ENCODE data around the gene GPC5.

The GPC5 gene

GRCh38 chr13:91398413-91399188 lies at the start of gene GPC5:
GPC5 (plus strand) TSS chr13:91398621.
- Histone ChIP-seq H4K20me1 (ENCODE audit: insufficient read depth) (no peaks in the 10 kb centered on the region), H3K4me3 (IDR thresholded peaks at IDR 0.05; ENCODE audit: insufficient read depth, low read depth, low read length) (no peak within 1 kb of the TSS), H3K9ac (no peak within 1 kb of the TSS), H3K36me3 (ENCODE audit: insufficient read depth) (no peaks in the 10 kb centered on the region), H3K4me1 (ENCODE audit: low read depth, poor library complexity, severe bottlenecking) (no peaks in the 10 kb centered on the region), H2AFZ (ENCODE audit: low read depth) (peak within 1 kb of the TSS; percentile 61; the same call in 1 of the 2 replicates), H3K27ac (no peak within 1 kb of the TSS), H3K79me2 (ENCODE audit: insufficient read depth, low read depth) (no peaks in the 10 kb centered on the region), H3K4me2 (peak within 1 kb of the TSS; percentile 90), H3K27me3 (ENCODE audit: insufficient read depth, low read depth) (no peaks in the 10 kb centered on the region)
- TF ChIP-seq CTCF (conservative IDR thresholded peaks at IDR 0.05; ENCODE audit: low read depth, low read length) = no peak

GRCh38 chr13:91348906-91349435 lies 49.5 kb upstream of the GPC5 start:
- no peak overlapping the region for H3K4me3 ChIP-seq (IDR thresholded peaks at IDR 0.05; ENCODE audit: insufficient read depth, low read depth, low read length)
- peak overlapping the region; percentile 85 for H3K27ac ChIP-seq
- peaks cover 28% of the 10 kb centered on the region for H3K4me1 ChIP-seq (ENCODE audit: low read depth, poor library complexity, severe bottlenecking)
- peaks cover 30% of the 10 kb centered on the region; the same call in 1 of the 2 replicates for H3K36me3 ChIP-seq (ENCODE audit: insufficient read depth)
- H3K79me2 ChIP-seq (ENCODE audit: insufficient read depth, low read depth) = peaks cover 38% of the 10 kb centered on the region
- H4K20me1 ChIP-seq (ENCODE audit: insufficient read depth) = peaks cover 24% of the 10 kb centered on the region; the same call in 1 of the 2 replicates
- peak overlapping the region; percentile 96 for H3K9ac ChIP-seq
- no peaks in the 10 kb centered on the region for H3K27me3 ChIP-seq (ENCODE audit: insufficient read depth, low read depth)
- peak; percentile 57 for TF ChIP-seq CTCF (conservative IDR thresholded peaks at IDR 0.05; ENCODE audit: low read depth, low read length)
- no peak overlapping the region for H2AFZ ChIP-seq (ENCODE audit: low read depth)
- peak overlapping the region; percentile 91; the same call in 1 of the 2 replicates for H3K4me2 ChIP-seq

- H3K4me3 ChIP-seq (IDR thresholded peaks at IDR 0.05; ENCODE audit: insufficient read depth, low read depth, low read length) = no peak overlapping the region
- peaks cover 28% of the 10 kb centered on the region; the same call in 1 of the 2 replicates for H4K20me1 ChIP-seq (ENCODE audit: insufficient read depth)
- peak overlapping the region; percentile 84; the same call in 1 of the 2 replicates for H3K27ac ChIP-seq
Observed at GRCh38 chr13:91349992-91350911, 48.2 kb upstream of the GPC5 start.

More at GRCh38 chr13:91349992-91350911, 48.2 kb upstream of the GPC5 start:
- TF ChIP-seq CTCF (conservative IDR thresholded peaks at IDR 0.05; ENCODE audit: low read depth, low read length) = no peak
- Histone ChIP-seq H3K27me3 (ENCODE audit: insufficient read depth, low read depth) (no peaks in the 10 kb centered on the region), H3K4me2 (peak overlapping the region; percentile 91), H3K4me1 (ENCODE audit: low read depth, poor library complexity, severe bottlenecking) (peaks cover 28% of the 10 kb centered on the region), H2AFZ (ENCODE audit: low read depth) (no peak overlapping the region), H3K36me3 (ENCODE audit: insufficient read depth) (peaks cover 31% of the 10 kb centered on the region; the same call in 1 of the 2 replicates), H3K79me2 (ENCODE audit: insufficient read depth, low read depth) (peaks cover 38% of the 10 kb centered on the region), H3K9ac (peak overlapping the region; percentile 96)
